NCI-H146 treated with DMSO at 0.1 percent for 48 hours (cell line): ENCODE measurements around the gene CLCNKB.
"Not testable (repeated sequence)": the region's sequence is repeated elsewhere in the genome, so short reads cannot be mapped to it uniquely, and the experiment has no call there.

Experiments
- DNase-seq: peaks from one replicate; lab custom pipeline; 2025; ENCODE audit not compliant: unreplicated experiment; lab: John Stamatoyannopoulos, UW

CLCNKB gene

GRCh38 chr1:16014509-16015482 lies 28.8 kb upstream of the CLCNKB start:
- no peak for DNase-seq

- DNase-seq: no peak
Measured at GRCh38 chr1:16015491-16015890, 28.1 kb upstream of the CLCNKB start.

GRCh38 chr1:16015960-16016901 lies 27.4 kb upstream of the CLCNKB start:
- no peak for DNase-seq

GRCh38 chr1:16017076-16017460 lies 26.5 kb upstream of the CLCNKB start:
- no peak for DNase-seq

GRCh38 chr1:16017461-16018303 lies 25.9 kb upstream of the CLCNKB start, which contains the start of gene HSPB7:
TSS of gene HSPB7 (minus strand) at chr1:16018043. CDS start at chr1:16017963, 80 bp downstream.
- no peak for DNase-seq

- no peak for DNase-seq
Measured at GRCh38 chr1:16018308-16018707, 25.3 kb upstream of the CLCNKB start.

- no peak for DNase-seq
Measured at GRCh38 chr1:16018749-16019643, 24.6 kb upstream of the CLCNKB start.

GRCh38 chr1:16019644-16020277 lies 23.8 kb upstream of the CLCNKB start:
- DNase-seq: no peak

- no peak for DNase-seq
Measured at GRCh38 chr1:16020325-16020724, 23.3 kb upstream of the CLCNKB start.

GRCh38 chr1:16020878-16021277 lies 22.7 kb upstream of the CLCNKB start:
- not testable (repeated sequence) for DNase-seq

GRCh38 chr1:16021681-16022080 lies 21.9 kb upstream of the CLCNKB start, which contains the start of gene CLCNKA:
TSS of gene CLCNKA (plus strand) at chr1:16022036. CDS start at chr1:16022620, 584 bp downstream.
- no peak for DNase-seq

- DNase-seq: no peak
Measured at GRCh38 chr1:16022393-16022792, 21.2 kb upstream of the CLCNKB start.

GRCh38 chr1:16023050-16023653 lies 20.4 kb upstream of the CLCNKB start:
- no peak for DNase-seq

GRCh38 chr1:16026302-16026701 lies 17.3 kb upstream of the CLCNKB start:
- not testable (repeated sequence) for DNase-seq

GRCh38 chr1:16026723-16027484 lies 16.7 kb upstream of the CLCNKB start:
- no peak for DNase-seq

- no peak for DNase-seq
Measured at GRCh38 chr1:16028237-16029002, 15.2 kb upstream of the CLCNKB start.

- not testable (repeated sequence) for DNase-seq
Measured at GRCh38 chr1:16029003-16029268, 14.6 kb upstream of the CLCNKB start.
